WTC11 (cell line): ENCODE measurements around the gene SLC30A1. TPM values are rescaled to one million over a fixed set of nuclear protein-coding genes. Genes with fewer than 3 reads are reported as not detected.

Experiments used
- ATAC-seq: fragments of 200-7000 bp; cut with Tn5 transposase; 2 replicates; pipeline ENCODE4 v1.10.0; 2021; ENCODE audit warnings: mild to moderate bottlenecking, moderate library complexity
- CTCF ChIA-PET: fragments of 300-600 bp; sonication (Branson Sonifier 250); formaldehyde crosslinking; loops from one replicate; lab custom pipeline; 2021; ENCODE audit warnings: antibody characterized with exemption; lab: Charles Lee
- POLR2A ChIA-PET: fragments of 350-600 bp; sonication (Branson Sonifier 250); formaldehyde crosslinking; loops from one replicate; lab custom pipeline; 2021; ENCODE audit warnings: antibody characterized with exemption; lab: Charles Lee
- DNase-seq: peaks from one replicate; pipeline ENCODE4 v3.0.0; 2021; ENCODE audit warnings: low spot score
- H3K27ac Mint-ChIP-seq: 2 replicates; pipeline ENCODE4 v1.8.0; 2021; ENCODE audit warnings: mixed read lengths
- H3K27me3 Mint-ChIP-seq: 2 replicates; pipeline ENCODE4 v1.8.0; 2021; ENCODE audit warnings: low read depth, mild to moderate bottlenecking, moderate library complexity, mixed read lengths
- H3K36me3 Mint-ChIP-seq: 2 replicates; pipeline ENCODE4 v1.8.0; 2021; ENCODE audit warnings: mixed read lengths
- H3K4me1 Mint-ChIP-seq: 2 replicates; pipeline ENCODE4 v1.8.0; 2022; ENCODE audit warnings: mixed read lengths
- H3K4me3 Mint-ChIP-seq: 2 replicates; pipeline ENCODE4 v1.8.0; 2021; ENCODE audit warnings: mild to moderate bottlenecking, moderate library complexity, mixed read lengths
- H3K9me3 Mint-ChIP-seq: 2 replicates; pipeline ENCODE4 v1.8.0; 2021; ENCODE audit warnings: mixed read lengths
- ATF1 ChIP-seq: sonication (generic); formaldehyde crosslinking; IDR thresholded peaks from 2 replicates; pipeline ENCODE4 v1.8.1; 2023; ENCODE audit warnings: mild to moderate bottlenecking, moderate library complexity, missing genetic modification reagents
- CREB1 ChIP-seq: sonication (generic); formaldehyde crosslinking; IDR thresholded peaks from 2 replicates; pipeline ENCODE4 v1.8.0; 2023; ENCODE audit warnings: mild to moderate bottlenecking, missing genetic modification reagents
- GABPB1 ChIP-seq: sonication (generic); formaldehyde crosslinking; IDR thresholded peaks from 2 replicates; pipeline ENCODE4 v1.8.1; 2023; ENCODE audit warnings: mild to moderate bottlenecking, missing genetic modification reagents
- MXD4 ChIP-seq: fragments of 250-450 bp; sonication (Bioruptor Pico); IDR thresholded peaks from 2 replicates; pipeline ENCODE4 v1.8.0; 2021; ENCODE audit warnings: mild to moderate bottlenecking, moderate library complexity, borderline replicate concordance
- NR2C2 ChIP-seq: sonication (generic); formaldehyde crosslinking; IDR thresholded peaks from 2 replicates; pipeline ENCODE4 v1.8.0; 2022; ENCODE audit warnings: mild to moderate bottlenecking, missing genetic modification reagents
- RORB ChIP-seq: fragments of 250-450 bp; sonication (Bioruptor Pico); IDR thresholded peaks from 2 replicates; pipeline ENCODE4 v1.9.0; 2021; ENCODE audit warnings: mild to moderate bottlenecking
- SP1 ChIP-seq: sonication (generic); formaldehyde crosslinking; conservative IDR thresholded peaks from 2 replicates; pipeline ENCODE4 v1.8.1; 2022; ENCODE audit warnings: missing genetic modification reagents
- ZBTB21 ChIP-seq: sonication (generic); formaldehyde crosslinking; IDR thresholded peaks from 2 replicates; pipeline ENCODE4 v1.8.1; 2023; ENCODE audit warnings: mild to moderate bottlenecking, missing genetic modification reagents, borderline replicate concordance
- ZNF263 ChIP-seq: sonication (generic); formaldehyde crosslinking; IDR thresholded peaks from 2 replicates; pipeline ENCODE4 v1.8.1; 2022; ENCODE audit warnings: low read depth, mild to moderate bottlenecking, moderate library complexity, missing genetic modification reagents
- total RNA-seq: library from RNA; stranded (reverse); gene quantifications from 3 replicates; pipeline ENCODE4 v1.2.3, GENCODE V29; 2021
- TF ChIP-seq, protein P1 (sequence below): sonication (generic); formaldehyde crosslinking; IDR thresholded peaks from 2 replicates; pipeline ENCODE4 v1.8.0; 2022; ENCODE audit warnings: mild to moderate bottlenecking, missing genetic modification reagents
- TF ChIP-seq, protein P2 (sequence below): sonication (generic); formaldehyde crosslinking; IDR thresholded peaks from 2 replicates; pipeline ENCODE4 v1.8.0; 2022; ENCODE audit warnings: mild to moderate bottlenecking, missing genetic modification reagents
- TF ChIP-seq, protein P3 (sequence below): sonication (generic); formaldehyde crosslinking; IDR thresholded peaks from 2 replicates; pipeline ENCODE4 v1.8.0; 2023; ENCODE audit warnings: mild to moderate bottlenecking, missing genetic modification reagents
- TF ChIP-seq, protein P4 (sequence below): sonication (generic); formaldehyde crosslinking; IDR thresholded peaks from 2 replicates; pipeline ENCODE4 v1.8.1; 2023; ENCODE audit warnings: mild to moderate bottlenecking, missing genetic modification reagents, moderate library complexity
- TF ChIP-seq, protein P5 (sequence below): fragments of 250-450 bp; sonication (Bioruptor Pico); IDR thresholded peaks from 2 replicates; pipeline ENCODE4 v1.9.0; 2021; ENCODE audit warnings: mild to moderate bottlenecking
- TF ChIP-seq, protein P6 (sequence below): fragments of 250-450 bp; sonication (Bioruptor Pico); conservative IDR thresholded peaks from 2 replicates; pipeline ENCODE4 v1.9.0; 2021; ENCODE audit warnings: mild to moderate bottlenecking
- TF ChIP-seq, protein P7 (sequence below): sonication (generic); formaldehyde crosslinking; conservative IDR thresholded peaks from 2 replicates; pipeline ENCODE4 v1.8.1; 2023; ENCODE audit warnings: mild to moderate bottlenecking, low read depth, missing genetic modification reagents, moderate library complexity
- TF ChIP-seq, protein P8 (sequence below): sonication (generic); formaldehyde crosslinking; IDR thresholded peaks from 2 replicates; pipeline ENCODE4 v1.8.1; 2022; ENCODE audit warnings: missing genetic modification reagents, borderline replicate concordance

Gene SLC30A1
- total RNA-seq, 1 experiment from 2014 or later = 20.0 TPM

DNA sequence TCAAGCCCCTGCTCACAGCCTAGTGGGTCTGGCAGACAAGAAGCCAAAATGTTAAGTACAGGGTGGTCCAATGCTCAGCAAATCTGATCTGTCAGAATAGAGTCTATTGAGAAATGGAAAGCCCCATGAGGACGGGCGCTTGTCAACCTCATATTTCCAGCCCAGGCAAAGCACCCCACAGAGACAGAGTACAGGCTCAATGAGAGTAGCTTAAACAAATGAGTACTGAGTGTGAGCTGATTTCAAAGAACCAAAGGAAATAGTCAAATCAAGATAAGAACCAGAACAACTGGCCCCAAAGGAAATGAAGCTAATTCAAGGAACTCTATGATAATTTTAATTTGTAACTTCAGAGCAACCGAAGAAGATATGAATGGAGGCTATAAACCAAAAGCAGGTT lies 44.6 kb upstream of the SLC30A1 start:
- no peak for TF ChIP-seq ATF1 (CRISPR knock-in tag)
- TF ChIP-seq MXD4 (CRISPR knock-in tag) = no peak
- TF ChIP-seq ZNF263 (CRISPR knock-in tag) = no peak
- no peak for TF ChIP-seq CREB1 (CRISPR knock-in tag)
- no peak for TF ChIP-seq RORB (CRISPR knock-in tag)
- TF ChIP-seq, protein P1, sequence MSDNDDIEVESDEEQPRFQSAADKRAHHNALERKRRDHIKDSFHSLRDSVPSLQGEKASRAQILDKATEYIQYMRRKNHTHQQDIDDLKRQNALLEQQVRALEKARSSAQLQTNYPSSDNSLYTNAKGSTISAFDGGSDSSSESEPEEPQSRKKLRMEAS (CRISPR knock-in tag) = no peak
- TF ChIP-seq, protein P2, sequence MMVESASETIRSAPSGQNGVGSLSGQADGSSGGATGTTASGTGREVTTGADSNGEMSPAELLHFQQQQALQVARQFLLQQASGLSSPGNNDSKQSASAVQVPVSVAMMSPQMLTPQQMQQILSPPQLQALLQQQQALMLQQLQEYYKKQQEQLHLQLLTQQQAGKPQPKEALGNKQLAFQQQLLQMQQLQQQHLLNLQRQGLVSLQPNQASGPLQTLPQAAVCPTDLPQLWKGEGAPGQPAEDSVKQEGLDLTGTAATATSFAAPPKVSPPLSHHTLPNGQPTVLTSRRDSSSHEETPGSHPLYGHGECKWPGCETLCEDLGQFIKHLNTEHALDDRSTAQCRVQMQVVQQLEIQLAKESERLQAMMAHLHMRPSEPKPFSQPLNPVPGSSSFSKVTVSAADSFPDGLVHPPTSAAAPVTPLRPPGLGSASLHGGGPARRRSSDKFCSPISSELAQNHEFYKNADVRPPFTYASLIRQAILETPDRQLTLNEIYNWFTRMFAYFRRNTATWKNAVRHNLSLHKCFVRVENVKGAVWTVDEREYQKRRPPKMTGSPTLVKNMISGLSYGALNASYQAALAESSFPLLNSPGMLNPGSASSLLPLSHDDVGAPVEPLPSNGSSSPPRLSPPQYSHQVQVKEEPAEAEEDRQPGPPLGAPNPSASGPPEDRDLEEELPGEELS (CRISPR knock-in tag) = no peak
- TF ChIP-seq, protein P3, sequence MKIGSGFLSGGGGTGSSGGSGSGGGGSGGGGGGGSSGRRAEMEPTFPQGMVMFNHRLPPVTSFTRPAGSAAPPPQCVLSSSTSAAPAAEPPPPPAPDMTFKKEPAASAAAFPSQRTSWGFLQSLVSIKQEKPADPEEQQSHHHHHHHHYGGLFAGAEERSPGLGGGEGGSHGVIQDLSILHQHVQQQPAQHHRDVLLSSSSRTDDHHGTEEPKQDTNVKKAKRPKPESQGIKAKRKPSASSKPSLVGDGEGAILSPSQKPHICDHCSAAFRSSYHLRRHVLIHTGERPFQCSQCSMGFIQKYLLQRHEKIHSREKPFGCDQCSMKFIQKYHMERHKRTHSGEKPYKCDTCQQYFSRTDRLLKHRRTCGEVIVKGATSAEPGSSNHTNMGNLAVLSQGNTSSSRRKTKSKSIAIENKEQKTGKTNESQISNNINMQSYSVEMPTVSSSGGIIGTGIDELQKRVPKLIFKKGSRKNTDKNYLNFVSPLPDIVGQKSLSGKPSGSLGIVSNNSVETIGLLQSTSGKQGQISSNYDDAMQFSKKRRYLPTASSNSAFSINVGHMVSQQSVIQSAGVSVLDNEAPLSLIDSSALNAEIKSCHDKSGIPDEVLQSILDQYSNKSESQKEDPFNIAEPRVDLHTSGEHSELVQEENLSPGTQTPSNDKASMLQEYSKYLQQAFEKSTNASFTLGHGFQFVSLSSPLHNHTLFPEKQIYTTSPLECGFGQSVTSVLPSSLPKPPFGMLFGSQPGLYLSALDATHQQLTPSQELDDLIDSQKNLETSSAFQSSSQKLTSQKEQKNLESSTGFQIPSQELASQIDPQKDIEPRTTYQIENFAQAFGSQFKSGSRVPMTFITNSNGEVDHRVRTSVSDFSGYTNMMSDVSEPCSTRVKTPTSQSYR (CRISPR knock-in tag) = no peak
- TF ChIP-seq, protein P4, sequence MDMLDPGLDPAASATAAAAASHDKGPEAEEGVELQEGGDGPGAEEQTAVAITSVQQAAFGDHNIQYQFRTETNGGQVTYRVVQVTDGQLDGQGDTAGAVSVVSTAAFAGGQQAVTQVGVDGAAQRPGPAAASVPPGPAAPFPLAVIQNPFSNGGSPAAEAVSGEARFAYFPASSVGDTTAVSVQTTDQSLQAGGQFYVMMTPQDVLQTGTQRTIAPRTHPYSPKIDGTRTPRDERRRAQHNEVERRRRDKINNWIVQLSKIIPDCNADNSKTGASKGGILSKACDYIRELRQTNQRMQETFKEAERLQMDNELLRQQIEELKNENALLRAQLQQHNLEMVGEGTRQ (CRISPR knock-in tag) = no peak
- TF ChIP-seq, protein P5, sequence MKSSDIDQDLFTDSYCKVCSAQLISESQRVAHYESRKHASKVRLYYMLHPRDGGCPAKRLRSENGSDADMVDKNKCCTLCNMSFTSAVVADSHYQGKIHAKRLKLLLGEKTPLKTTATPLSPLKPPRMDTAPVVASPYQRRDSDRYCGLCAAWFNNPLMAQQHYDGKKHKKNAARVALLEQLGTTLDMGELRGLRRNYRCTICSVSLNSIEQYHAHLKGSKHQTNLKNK (CRISPR knock-in tag) = no peak
- DNase-seq = no peak
- Mint-ChIP-seq H3K4me3 (no peak overlapping the region), H3K9me3 (no peaks in the 10 kb centered on the region), H3K27ac (no peak overlapping the region), H3K36me3 (no peaks in the 10 kb centered on the region), H3K27me3 (no peaks in the 10 kb centered on the region), H3K4me1 (peaks cover 4% of the 10 kb centered on the region; the same call in 1 of the 2 replicates)
- CTCF ChIA-PET = no interaction called here
- POLR2A ChIA-PET = interaction anchor here (0.9 kb wide), 1 partner anchor 11 kb away, joined by 3 read pairs; no protein-coding TSS in a partner anchor
- ATAC-seq = no peak

DNA sequence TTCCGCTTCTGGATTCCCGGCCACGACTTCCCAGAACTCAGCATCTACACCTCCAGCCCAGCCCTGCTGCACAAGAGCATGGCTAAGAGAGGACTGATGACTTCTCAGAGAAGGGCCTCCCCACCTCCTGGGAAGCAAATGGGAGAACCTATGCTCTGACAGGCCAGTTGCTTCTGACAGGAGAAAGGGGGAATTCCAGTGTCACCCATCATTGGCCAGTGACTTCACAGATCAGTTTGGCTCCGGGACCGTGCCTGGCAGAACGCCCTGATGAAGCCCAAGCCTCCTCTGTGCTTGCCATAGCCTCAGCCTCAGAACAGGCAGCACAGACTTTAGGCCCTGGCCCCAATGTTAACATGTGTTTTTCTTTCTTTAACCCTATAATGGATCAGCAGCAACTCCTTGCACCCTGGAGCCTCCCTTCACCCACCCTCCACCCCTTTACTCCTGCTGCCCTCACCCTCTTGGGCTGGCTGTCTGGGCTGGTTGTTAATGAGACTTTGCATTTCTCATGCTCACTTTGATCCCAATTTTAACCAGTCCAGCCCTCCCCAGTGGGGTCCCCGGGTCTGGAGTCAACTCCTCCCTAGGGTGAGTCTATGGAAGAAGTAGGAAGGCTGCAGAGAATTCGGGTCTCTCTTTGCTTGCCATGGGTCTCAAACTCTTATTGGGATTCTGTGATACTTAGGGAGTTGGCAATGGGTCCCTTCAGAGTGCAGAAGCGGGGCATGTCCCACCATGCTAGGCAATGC lies 42.7 kb upstream of the SLC30A1 start:
- Mint-ChIP-seq H3K4me3 (no peak overlapping the region), H3K27ac (no peak overlapping the region), H3K36me3 (no peaks in the 10 kb centered on the region), H3K27me3 (no peaks in the 10 kb centered on the region), H3K9me3 (no peaks in the 10 kb centered on the region), H3K4me1 (peaks cover 4% of the 10 kb centered on the region; the same call in 1 of the 2 replicates)
- POLR2A ChIA-PET = no interaction called here
- ATAC-seq (no peak), DNase-seq (no peak)
- CTCF ChIA-PET = interaction anchor here (0.7 kb wide), 1 partner anchor 804 kb away, joined by 4 read pairs; no protein-coding TSS in a partner anchor
- TF ChIP-seq, protein P6, sequence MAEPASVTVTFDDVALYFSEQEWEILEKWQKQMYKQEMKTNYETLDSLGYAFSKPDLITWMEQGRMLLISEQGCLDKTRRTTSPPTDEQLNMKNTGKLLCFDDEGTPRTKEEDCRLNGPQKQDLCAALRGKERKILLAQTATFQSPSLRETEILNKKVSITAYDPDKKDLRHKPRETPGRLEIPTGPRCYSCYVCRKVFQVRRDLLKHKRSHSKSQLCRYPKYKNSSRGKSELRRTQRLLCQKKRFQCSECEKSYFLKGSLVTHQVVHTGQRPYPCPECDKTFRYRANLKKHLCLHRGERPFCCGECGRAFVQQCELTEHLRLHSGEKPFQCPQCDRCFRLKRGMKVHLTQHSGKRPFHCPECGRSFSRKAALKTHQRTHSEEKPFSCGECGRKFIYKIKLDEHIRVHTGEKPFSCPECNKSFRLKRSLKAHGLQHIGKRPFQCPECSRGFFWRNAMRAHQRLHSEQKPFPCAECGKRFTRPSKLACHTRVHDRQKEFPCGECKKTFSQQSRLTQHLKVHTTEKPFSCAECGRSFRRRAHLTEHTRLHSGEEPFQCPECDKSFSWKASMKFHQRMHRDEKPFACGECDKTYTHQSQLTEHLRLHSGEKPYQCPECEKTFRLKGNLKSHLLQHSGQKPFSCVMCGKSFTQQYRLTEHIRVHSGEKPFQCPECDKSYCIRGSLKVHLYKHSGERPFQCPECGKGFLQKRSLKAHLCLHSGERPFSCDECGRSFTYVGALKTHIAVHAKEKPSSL (CRISPR knock-in tag) = no peak
- TF ChIP-seq ZBTB21 (CRISPR knock-in tag) = no peak
- TF ChIP-seq ZNF263 (CRISPR knock-in tag) = no peak
- TF ChIP-seq SP1 (CRISPR knock-in tag) = no peak
- TF ChIP-seq, protein P7, sequence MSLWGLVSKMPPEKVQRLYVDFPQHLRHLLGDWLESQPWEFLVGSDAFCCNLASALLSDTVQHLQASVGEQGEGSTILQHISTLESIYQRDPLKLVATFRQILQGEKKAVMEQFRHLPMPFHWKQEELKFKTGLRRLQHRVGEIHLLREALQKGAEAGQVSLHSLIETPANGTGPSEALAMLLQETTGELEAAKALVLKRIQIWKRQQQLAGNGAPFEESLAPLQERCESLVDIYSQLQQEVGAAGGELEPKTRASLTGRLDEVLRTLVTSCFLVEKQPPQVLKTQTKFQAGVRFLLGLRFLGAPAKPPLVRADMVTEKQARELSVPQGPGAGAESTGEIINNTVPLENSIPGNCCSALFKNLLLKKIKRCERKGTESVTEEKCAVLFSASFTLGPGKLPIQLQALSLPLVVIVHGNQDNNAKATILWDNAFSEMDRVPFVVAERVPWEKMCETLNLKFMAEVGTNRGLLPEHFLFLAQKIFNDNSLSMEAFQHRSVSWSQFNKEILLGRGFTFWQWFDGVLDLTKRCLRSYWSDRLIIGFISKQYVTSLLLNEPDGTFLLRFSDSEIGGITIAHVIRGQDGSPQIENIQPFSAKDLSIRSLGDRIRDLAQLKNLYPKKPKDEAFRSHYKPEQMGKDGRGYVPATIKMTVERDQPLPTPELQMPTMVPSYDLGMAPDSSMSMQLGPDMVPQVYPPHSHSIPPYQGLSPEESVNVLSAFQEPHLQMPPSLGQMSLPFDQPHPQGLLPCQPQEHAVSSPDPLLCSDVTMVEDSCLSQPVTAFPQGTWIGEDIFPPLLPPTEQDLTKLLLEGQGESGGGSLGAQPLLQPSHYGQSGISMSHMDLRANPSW (CRISPR knock-in tag) = no peak
- TF ChIP-seq, protein P2 (CRISPR knock-in tag) = no peak
- no peak for TF ChIP-seq GABPB1 (CRISPR knock-in tag)
- TF ChIP-seq, protein P8, sequence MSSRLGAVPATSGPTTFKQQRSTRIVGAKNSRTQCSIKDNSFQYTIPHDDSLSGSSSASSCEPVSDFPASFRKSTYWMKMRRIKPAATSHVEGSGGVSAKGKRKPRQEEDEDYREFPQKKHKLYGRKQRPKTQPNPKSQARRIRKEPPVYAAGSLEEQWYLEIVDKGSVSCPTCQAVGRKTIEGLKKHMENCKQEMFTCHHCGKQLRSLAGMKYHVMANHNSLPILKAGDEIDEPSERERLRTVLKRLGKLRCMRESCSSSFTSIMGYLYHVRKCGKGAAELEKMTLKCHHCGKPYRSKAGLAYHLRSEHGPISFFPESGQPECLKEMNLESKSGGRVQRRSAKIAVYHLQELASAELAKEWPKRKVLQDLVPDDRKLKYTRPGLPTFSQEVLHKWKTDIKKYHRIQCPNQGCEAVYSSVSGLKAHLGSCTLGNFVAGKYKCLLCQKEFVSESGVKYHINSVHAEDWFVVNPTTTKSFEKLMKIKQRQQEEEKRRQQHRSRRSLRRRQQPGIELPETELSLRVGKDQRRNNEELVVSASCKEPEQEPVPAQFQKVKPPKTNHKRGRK = no peak
- TF ChIP-seq NR2C2 (CRISPR knock-in tag) = no peak
